ENCODE results near the gene MPC2. TPM values are rescaled to one million over a fixed set of nuclear protein-coding genes. Genes with fewer than 3 reads are reported as not detected.
"Not testable (repeated sequence)": the region's sequence is repeated elsewhere in the genome, so short reads cannot be mapped to it uniquely, and the experiment has no call there.

The MPC2 gene
- polyA plus RNA-seq, 3 donors, result 14.2 to 70.3 (median 59.4) TPM

- Histone ChIP-seq H3K27ac (ENCODE audit: low read depth in 1 of 2, low read length in 2 of 2) (no peak overlapping the region), H3K27me3 (ENCODE audit: control insufficient read depth in 2 of 2, insufficient read depth in 2 of 2, low read length in 2 of 2) (no peaks in the 10 kb centered on the region), H3K4me1 (ENCODE audit: control insufficient read depth in 1 of 2, insufficient read depth in 2 of 2, low read length in 2 of 2) (no peaks in the 10 kb centered on the region), H3K36me3 (replicated peaks in 1 of 2; ENCODE audit: control insufficient read depth in 1 of 2, insufficient read depth in 2 of 2, low read length in 2 of 2) (no peaks in the 10 kb centered on the region), H3K9ac (ENCODE audit: insufficient read depth, low read length, poor library complexity, severe bottlenecking) (no peak overlapping the region), H3K9me3 (replicated peaks in 1 of 2; ENCODE audit: control insufficient read depth in 1 of 2, insufficient read depth in 1 of 2, low read length in 2 of 2) (no peaks in the 10 kb centered on the region), H3K79me2 (ENCODE audit: insufficient read depth, low read length) (no peaks in the 10 kb centered on the region), H3K4me2 (replicated peaks; ENCODE audit: extremely low read depth, low read length, poor library complexity, severe bottlenecking) (no peak overlapping the region), H3K4me3 (replicated peaks in 1 of 3; ENCODE audit: low read depth in 2 of 3, low read length in 3 of 3) (no peak overlapping the region), H4K20me1 (ENCODE audit: insufficient read depth, low read length) (no peaks in the 10 kb centered on the region), H2AFZ (ENCODE audit: insufficient read depth, low read depth, low read length, poor library complexity, severe bottlenecking) (no peak overlapping the region)
- peaks cover 2 to 12% (median 4%) of the 10 kb centered on the region in 7 donors for H3K9me3 Mint-ChIP-seq
- H3K4me3 Mint-ChIP-seq, result no peak overlapping the region
- peaks cover 2% of the 10 kb centered on the region for H3K4me1 Mint-ChIP-seq
- TF ChIP-seq, protein P1, sequence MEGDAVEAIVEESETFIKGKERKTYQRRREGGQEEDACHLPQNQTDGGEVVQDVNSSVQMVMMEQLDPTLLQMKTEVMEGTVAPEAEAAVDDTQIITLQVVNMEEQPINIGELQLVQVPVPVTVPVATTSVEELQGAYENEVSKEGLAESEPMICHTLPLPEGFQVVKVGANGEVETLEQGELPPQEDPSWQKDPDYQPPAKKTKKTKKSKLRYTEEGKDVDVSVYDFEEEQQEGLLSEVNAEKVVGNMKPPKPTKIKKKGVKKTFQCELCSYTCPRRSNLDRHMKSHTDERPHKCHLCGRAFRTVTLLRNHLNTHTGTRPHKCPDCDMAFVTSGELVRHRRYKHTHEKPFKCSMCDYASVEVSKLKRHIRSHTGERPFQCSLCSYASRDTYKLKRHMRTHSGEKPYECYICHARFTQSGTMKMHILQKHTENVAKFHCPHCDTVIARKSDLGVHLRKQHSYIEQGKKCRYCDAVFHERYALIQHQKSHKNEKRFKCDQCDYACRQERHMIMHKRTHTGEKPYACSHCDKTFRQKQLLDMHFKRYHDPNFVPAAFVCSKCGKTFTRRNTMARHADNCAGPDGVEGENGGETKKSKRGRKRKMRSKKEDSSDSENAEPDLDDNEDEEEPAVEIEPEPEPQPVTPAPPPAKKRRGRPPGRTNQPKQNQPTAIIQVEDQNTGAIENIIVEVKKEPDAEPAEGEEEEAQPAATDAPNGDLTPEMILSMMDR (IDR thresholded peaks at IDR 0.05), result no peak
- no peaks in the 10 kb centered on the region for H3K36me3 Mint-ChIP-seq
- intact Hi-C loops (cut with micrococcal nuclease), result no loop called here
- no peak overlapping the region for H3K27ac Mint-ChIP-seq
- no peak for DNase-seq
- no peaks in the 10 kb centered on the region for H3K27me3 Mint-ChIP-seq (ENCODE audit: low read depth in 3 of 3)
Measured at GRCh38 chr1:167890400-167890799, 46.5 kb downstream of the MPC2 start.

GRCh38 chr1:167887187-167887586 is 49.7 kb downstream of the MPC2 start:
- H3K27me3 ChIP-seq (ENCODE audit: control insufficient read depth in 2 of 2, insufficient read depth in 2 of 2, low read length in 2 of 2); intact Hi-C loops (cut with micrococcal nuclease); DNase-seq; H3K4me1 Mint-ChIP-seq; H3K9me3 ChIP-seq (replicated peaks in 1 of 2; ENCODE audit: control insufficient read depth in 1 of 2, insufficient read depth in 1 of 2, low read length in 2 of 2); H3K4me1 ChIP-seq (ENCODE audit: control insufficient read depth in 1 of 2, insufficient read depth in 2 of 2, low read length in 2 of 2); H3K9ac ChIP-seq (ENCODE audit: insufficient read depth, low read length, poor library complexity, severe bottlenecking); H3K4me3 Mint-ChIP-seq; H3K27ac ChIP-seq (ENCODE audit: low read depth in 1 of 2, low read length in 2 of 2); H3K36me3 ChIP-seq (replicated peaks in 1 of 2; ENCODE audit: control insufficient read depth in 1 of 2, insufficient read depth in 2 of 2, low read length in 2 of 2); H3K79me2 ChIP-seq (ENCODE audit: insufficient read depth, low read length); H3K4me2 ChIP-seq (replicated peaks; ENCODE audit: extremely low read depth, low read length, poor library complexity, severe bottlenecking); H2AFZ ChIP-seq (ENCODE audit: insufficient read depth, low read depth, low read length, poor library complexity, severe bottlenecking); H3K27me3 Mint-ChIP-seq (ENCODE audit: low read depth in 3 of 3); H3K36me3 Mint-ChIP-seq; H3K4me3 ChIP-seq (replicated peaks in 1 of 3; ENCODE audit: low read depth in 2 of 3, low read length in 3 of 3); H4K20me1 ChIP-seq (ENCODE audit: insufficient read depth, low read length); H3K27ac Mint-ChIP-seq: not testable (repeated sequence)
- peaks cover 3 to 14% (median 4%) of the 10 kb centered on the region in 7 donors for H3K9me3 Mint-ChIP-seq
- WGBS (ENCODE audit: insufficient coverage), result 100% methylated on average over 1 of the region's 2 CpGs

Data from CD14-positive monocyte (primary cell).